ENCODE data around the gene SLC16A7.
"Not testable (repeated sequence)": the region's sequence is repeated elsewhere in the genome, so short reads cannot be mapped to it uniquely, and the experiment has no call there.

SLC16A7 gene

DNA sequence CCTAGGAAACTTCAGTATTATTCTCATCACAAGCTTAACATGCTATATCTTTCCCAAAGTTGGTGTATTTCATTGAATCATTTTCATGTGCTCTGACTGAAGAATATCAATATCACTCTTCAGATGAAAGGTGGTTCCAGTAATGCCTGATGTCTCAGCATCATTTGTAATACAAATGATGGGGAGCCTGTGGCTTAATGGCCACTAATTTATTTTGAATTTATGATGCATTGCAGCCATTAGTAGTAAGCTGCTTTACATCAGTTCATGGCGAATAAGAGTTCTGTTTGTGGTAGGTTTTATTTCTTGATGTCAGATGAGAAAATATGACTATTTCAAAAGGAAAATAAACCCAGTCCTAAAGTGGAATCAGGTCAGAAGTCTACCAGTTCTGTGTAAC, 139.4 kb downstream of the SLC16A7 start:
- Histone ChIP-seq H3K9ac (ENCODE audit: low read length in 2 of 2) (no peak overlapping the region), H3K27me3 (ENCODE audit: control insufficient read depth in 1 of 2, insufficient read depth in 2 of 2, low read length in 2 of 2) (no peaks in the 10 kb centered on the region), H3K4me3 (ENCODE audit: low read length in 2 of 2) (no peak overlapping the region), H3K27ac (ENCODE audit: low read length) (no peak overlapping the region), H3K36me3 (ENCODE audit: control insufficient read depth in 2 of 2, insufficient read depth in 2 of 2, low read length in 2 of 2) (no peaks in the 10 kb centered on the region), H3K4me1 (ENCODE audit: control insufficient read depth, insufficient read depth, low read length) (no peaks in the 10 kb centered on the region), H3K9me3 (ENCODE audit: control insufficient read depth in 2 of 2, low read length in 2 of 2) (no peaks in the 10 kb centered on the region)

DNA sequence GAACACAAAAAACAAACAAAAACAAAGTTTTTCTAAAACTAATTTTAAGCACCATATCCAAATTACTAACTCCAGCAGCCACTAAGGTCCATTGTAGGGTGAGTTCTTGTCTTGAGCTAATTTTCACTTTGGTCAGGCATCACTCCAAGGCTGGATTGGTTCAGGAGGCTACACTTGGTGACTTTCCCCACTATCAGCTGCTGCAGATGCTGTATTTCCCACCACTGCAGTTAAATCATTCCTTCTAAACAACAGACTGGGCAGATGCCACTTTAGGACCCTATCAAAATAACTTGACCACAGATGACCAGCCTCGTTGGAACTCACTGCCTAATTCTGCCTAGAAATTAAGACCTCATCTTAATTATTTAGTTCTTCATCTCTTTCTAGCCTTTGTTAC, 140.5 kb downstream of the SLC16A7 start:
- Histone ChIP-seq H3K9me3 (ENCODE audit: control insufficient read depth in 2 of 2, low read length in 2 of 2) (no peaks in the 10 kb centered on the region), H3K4me1 (ENCODE audit: control insufficient read depth, insufficient read depth, low read length) (no peaks in the 10 kb centered on the region)

DNA sequence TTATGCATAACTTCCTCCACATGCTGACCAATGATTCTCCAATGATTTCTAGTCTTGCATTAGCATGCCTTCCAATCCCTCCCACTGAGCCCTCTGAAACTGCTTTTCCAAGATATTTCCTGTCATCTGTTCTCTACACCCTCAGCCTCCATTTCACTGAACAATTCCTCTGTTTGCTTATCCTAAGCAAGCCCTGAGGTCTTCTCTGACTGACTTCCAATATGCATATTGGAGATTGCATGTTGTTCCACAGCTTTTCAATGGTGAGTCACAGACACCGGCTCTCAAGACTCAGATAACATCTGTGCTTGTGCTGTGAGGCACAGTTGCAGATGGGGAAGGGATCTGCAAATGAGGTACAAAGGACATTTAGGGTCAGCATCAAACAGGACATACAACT, 141.0 kb downstream of the SLC16A7 start:
- no peaks in the 10 kb centered on the region for H3K36me3 ChIP-seq (ENCODE audit: control insufficient read depth in 2 of 2, insufficient read depth in 2 of 2, low read length in 2 of 2)
- H3K4me3 ChIP-seq (ENCODE audit: low read length in 2 of 2) = no peak overlapping the region
- no peak overlapping the region for H3K27ac ChIP-seq (ENCODE audit: low read length)
- no peak overlapping the region for H3K9ac ChIP-seq (ENCODE audit: low read length in 2 of 2)
- no peaks in the 10 kb centered on the region for H3K4me1 ChIP-seq (ENCODE audit: control insufficient read depth, insufficient read depth, low read length)
- no peaks in the 10 kb centered on the region for H3K27me3 ChIP-seq (ENCODE audit: control insufficient read depth in 1 of 2, insufficient read depth in 2 of 2, low read length in 2 of 2)
- no peaks in the 10 kb centered on the region for H3K9me3 ChIP-seq (ENCODE audit: control insufficient read depth in 2 of 2, low read length in 2 of 2)

More for the DNA sequence above, 140.5 kb downstream of the SLC16A7 start:
- no peaks in the 10 kb centered on the region for H3K27me3 ChIP-seq (ENCODE audit: control insufficient read depth in 1 of 2, insufficient read depth in 2 of 2, low read length in 2 of 2)
- no peak overlapping the region for H3K4me3 ChIP-seq (ENCODE audit: low read length in 2 of 2)
- H3K27ac ChIP-seq (ENCODE audit: low read length) = no peak overlapping the region
- H3K36me3 ChIP-seq (ENCODE audit: control insufficient read depth in 2 of 2, insufficient read depth in 2 of 2, low read length in 2 of 2) = no peaks in the 10 kb centered on the region
- no peak overlapping the region for H3K9ac ChIP-seq (ENCODE audit: low read length in 2 of 2)

DNA sequence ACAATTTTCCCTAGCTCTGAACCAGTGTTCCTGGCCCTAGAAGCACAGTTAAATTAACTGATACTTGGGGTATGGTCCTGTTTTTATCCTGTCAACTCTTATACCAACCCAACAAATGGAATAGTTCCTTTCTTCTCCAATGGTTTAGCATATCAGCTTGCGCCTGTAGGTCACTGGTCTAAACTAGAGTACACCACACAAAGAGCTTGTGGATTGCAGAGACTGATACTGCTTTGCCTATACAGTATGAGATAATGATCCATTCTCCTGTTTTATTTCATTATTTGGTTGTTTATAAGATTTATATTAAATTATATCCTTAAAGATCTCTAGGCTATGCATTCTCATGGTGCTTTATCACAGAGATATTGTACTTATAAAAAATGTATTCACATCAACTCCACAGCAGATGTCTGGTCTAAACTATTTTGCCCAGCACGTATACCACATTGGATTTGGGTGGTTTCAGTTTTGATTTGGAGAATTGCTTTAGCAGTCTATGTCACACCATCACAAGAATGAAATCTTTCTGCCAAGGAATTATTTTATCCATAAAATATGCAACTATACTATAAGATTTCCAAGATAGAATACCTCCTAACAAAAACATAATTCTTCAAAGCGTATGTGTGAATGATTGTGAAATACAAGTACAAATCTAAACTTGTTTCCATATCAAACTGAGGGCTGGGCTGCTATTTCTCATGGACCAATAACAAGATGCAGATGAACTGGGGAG, 142.1 kb downstream of the SLC16A7 start:
- H3K27me3 ChIP-seq (ENCODE audit: control insufficient read depth in 1 of 2, insufficient read depth in 2 of 2, low read length in 2 of 2) = no peaks in the 10 kb centered on the region
- no peak overlapping the region for H3K9ac ChIP-seq (ENCODE audit: low read length in 2 of 2)
- no peak overlapping the region for H3K27ac ChIP-seq (ENCODE audit: low read length)
- H3K4me3 ChIP-seq (ENCODE audit: low read length in 2 of 2) = no peak overlapping the region
- H3K36me3 ChIP-seq (ENCODE audit: control insufficient read depth in 2 of 2, insufficient read depth in 2 of 2, low read length in 2 of 2) = no peaks in the 10 kb centered on the region
- no peaks in the 10 kb centered on the region for H3K9me3 ChIP-seq (ENCODE audit: control insufficient read depth in 2 of 2, low read length in 2 of 2)
- H3K4me1 ChIP-seq (ENCODE audit: control insufficient read depth, insufficient read depth, low read length) = no peaks in the 10 kb centered on the region

DNA sequence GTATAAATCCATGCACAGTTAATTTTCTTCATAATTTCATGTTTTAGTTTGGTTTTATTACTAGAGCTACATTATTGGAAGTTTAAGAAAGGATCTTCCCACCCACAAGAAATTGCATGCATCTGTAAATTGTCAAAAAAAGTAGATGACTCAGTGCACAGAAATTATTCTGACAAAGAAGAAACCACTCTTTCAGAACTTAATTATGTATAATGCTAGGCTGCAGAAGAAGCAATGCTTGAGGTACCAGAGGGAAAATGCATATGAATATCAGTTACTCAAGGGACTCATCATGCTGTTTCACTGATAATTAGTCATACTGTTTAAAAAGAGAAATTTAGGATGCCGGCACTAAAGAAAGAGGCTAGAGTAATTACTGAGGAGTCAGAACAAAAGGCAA, 147.0 kb downstream of the SLC16A7 start:
- Histone ChIP-seq H3K27me3 (ENCODE audit: control insufficient read depth in 1 of 2, insufficient read depth in 2 of 2, low read length in 2 of 2) (no peaks in the 10 kb centered on the region), H3K27ac (ENCODE audit: low read length) (no peak overlapping the region)

DNA sequence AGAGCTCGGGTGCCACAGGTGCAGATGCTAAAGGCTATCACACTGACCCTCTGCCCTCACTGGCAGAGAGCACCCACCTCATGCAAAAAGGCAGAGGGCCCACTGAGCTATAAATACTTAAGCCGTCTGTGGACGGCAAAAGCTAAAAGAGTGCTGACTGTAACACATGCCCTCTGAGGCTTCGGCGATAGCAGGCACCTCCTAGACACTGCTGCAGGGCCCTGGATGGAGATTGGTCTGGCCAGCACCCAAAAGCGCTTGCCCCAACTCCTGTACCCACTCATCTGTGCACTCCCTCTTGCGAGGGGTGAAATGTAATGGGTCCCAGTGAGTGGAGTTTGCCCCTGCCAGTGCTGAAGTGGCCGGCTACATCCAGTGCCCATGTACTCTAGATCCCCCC, 148.7 kb downstream of the SLC16A7 start:
- Histone ChIP-seq H3K27ac (ENCODE audit: low read length) (no peak overlapping the region), H3K27me3 (ENCODE audit: control insufficient read depth in 1 of 2, insufficient read depth in 2 of 2, low read length in 2 of 2) (no peaks in the 10 kb centered on the region), H3K36me3 (ENCODE audit: control insufficient read depth in 2 of 2, insufficient read depth in 2 of 2, low read length in 2 of 2) (peaks cover 0 to 2% of the 10 kb centered on the region in 2 donors), H3K9ac (ENCODE audit: low read length in 2 of 2) (no peak overlapping the region), H3K4me3 (ENCODE audit: low read length in 2 of 2) (no peak overlapping the region), H3K4me1 (ENCODE audit: control insufficient read depth, insufficient read depth, low read length) (no peaks in the 10 kb centered on the region), H3K9me3 (ENCODE audit: control insufficient read depth in 2 of 2, low read length in 2 of 2) (no peaks in the 10 kb centered on the region)

More for the DNA sequence above, 147.0 kb downstream of the SLC16A7 start:
- Histone ChIP-seq H3K4me3 (ENCODE audit: low read length in 2 of 2) (no peak overlapping the region), H3K36me3 (ENCODE audit: control insufficient read depth in 2 of 2, insufficient read depth in 2 of 2, low read length in 2 of 2) (peaks cover 0 to 2% of the 10 kb centered on the region in 2 donors), H3K9ac (ENCODE audit: low read length in 2 of 2) (no peak overlapping the region), H3K4me1 (ENCODE audit: control insufficient read depth, insufficient read depth, low read length) (no peaks in the 10 kb centered on the region), H3K9me3 (ENCODE audit: control insufficient read depth in 2 of 2, low read length in 2 of 2) (no peaks in the 10 kb centered on the region)

DNA sequence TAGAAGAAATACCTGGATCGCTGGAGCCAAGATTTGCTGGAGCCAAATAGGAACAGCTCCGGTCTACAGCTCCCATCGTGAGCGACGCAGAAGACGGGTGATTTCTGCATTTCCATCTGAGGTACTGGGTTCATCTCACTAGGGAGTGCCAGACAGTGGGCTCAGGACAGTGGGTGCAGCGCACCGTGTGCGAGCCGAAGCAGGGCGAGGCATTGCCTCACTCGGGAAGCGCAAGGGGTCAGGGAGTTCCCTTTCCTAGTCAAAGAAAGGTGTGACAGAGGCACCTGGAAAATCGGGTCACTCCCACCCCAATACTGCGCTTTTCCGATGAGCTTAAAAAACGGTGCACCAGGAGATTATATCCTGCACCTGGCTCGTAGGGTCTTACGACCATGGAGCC, 155.3 kb downstream of the SLC16A7 start:
- not testable (repeated sequence) for H3K4me1 ChIP-seq (ENCODE audit: control insufficient read depth, insufficient read depth, low read length); H3K27me3 ChIP-seq (ENCODE audit: control insufficient read depth in 1 of 2, insufficient read depth in 2 of 2, low read length in 2 of 2); H3K4me3 ChIP-seq (ENCODE audit: low read length in 2 of 2); H3K27ac ChIP-seq (ENCODE audit: low read length); H3K36me3 ChIP-seq (ENCODE audit: control insufficient read depth in 2 of 2, insufficient read depth in 2 of 2, low read length in 2 of 2); H3K9ac ChIP-seq (ENCODE audit: low read length in 2 of 2); H3K9me3 ChIP-seq (ENCODE audit: control insufficient read depth in 2 of 2, low read length in 2 of 2)

DNA sequence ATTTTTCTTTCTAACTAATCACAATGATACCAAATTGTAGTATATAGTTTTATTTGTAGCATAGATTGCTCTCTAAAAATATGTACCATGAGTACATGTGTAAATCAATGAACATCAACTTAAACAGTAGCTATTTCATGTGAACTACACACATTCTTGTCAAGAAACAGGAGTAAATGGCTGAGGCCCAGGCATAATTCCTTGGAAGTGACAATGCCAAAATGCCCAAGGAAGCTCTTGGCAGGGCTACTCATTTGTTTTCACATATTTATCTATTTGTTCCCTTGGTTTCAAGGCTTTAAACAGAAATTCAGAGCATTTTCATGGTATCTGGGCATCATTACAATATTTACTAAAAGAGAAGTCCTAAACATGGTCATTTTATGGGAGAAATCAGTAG, 165.7 kb downstream of the SLC16A7 start:
- no peaks in the 10 kb centered on the region for H3K9me3 ChIP-seq (ENCODE audit: control insufficient read depth in 2 of 2, low read length in 2 of 2)
- no peak overlapping the region for H3K9ac ChIP-seq (ENCODE audit: low read length in 2 of 2)
- H3K27me3 ChIP-seq (ENCODE audit: control insufficient read depth in 1 of 2, insufficient read depth in 2 of 2, low read length in 2 of 2) = no peaks in the 10 kb centered on the region
- no peak overlapping the region for H3K27ac ChIP-seq (ENCODE audit: low read length)
- no peaks in the 10 kb centered on the region for H3K4me1 ChIP-seq (ENCODE audit: control insufficient read depth, insufficient read depth, low read length)
- H3K4me3 ChIP-seq (ENCODE audit: low read length in 2 of 2) = no peak overlapping the region
- no peaks in the 10 kb centered on the region for H3K36me3 ChIP-seq (ENCODE audit: control insufficient read depth in 2 of 2, insufficient read depth in 2 of 2, low read length in 2 of 2)

DNA sequence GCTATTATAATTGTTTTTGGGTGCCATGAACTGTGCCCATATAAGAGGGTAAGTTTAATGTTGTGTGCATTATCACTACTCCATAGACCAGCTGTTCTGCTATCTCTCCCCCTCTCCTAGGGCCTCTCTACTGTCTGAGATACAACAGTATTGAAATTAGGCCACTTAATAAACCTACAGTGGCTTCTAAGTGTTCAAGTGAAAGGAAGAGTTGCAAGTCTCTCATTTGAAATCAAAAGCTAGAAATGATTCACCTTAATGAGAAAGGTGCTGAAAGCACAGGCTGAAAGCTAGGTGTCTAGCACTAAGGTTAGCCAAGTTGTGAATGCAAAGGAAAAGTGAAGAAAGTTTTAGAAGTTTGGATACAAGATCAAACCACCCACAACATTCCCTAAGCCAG, 168.0 kb downstream of the SLC16A7 start:
- H3K4me1 ChIP-seq (ENCODE audit: control insufficient read depth, insufficient read depth, low read length) = no peaks in the 10 kb centered on the region
- H3K4me3 ChIP-seq (ENCODE audit: low read length in 2 of 2) = no peak overlapping the region
- no peak overlapping the region for H3K27ac ChIP-seq (ENCODE audit: low read length)
- H3K9me3 ChIP-seq (ENCODE audit: control insufficient read depth in 2 of 2, low read length in 2 of 2) = no peaks in the 10 kb centered on the region
- no peak overlapping the region for H3K9ac ChIP-seq (ENCODE audit: low read length in 2 of 2)
- no peaks in the 10 kb centered on the region for H3K27me3 ChIP-seq (ENCODE audit: control insufficient read depth in 1 of 2, insufficient read depth in 2 of 2, low read length in 2 of 2)
- H3K36me3 ChIP-seq (ENCODE audit: control insufficient read depth in 2 of 2, insufficient read depth in 2 of 2, low read length in 2 of 2) = no peaks in the 10 kb centered on the region

DNA sequence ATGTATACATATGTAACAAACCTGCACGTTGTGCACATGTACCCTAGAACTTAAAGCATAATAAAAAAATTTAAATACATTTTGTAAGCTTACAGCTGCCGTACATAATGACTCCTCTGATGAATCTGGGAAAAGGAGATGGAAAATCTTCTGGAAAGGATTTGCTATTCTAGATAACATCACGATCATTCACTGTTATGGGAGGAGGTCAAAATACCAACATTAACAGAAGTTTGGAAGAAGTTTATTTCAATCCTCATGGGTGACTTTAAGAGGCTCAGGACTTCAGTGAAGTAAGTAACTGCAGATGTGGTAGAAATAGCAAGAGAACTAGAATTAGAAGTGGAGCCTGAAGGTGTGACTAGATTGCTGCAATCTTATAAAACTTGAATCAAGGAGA, 172.2 kb downstream of the SLC16A7 start:
- Histone ChIP-seq H3K36me3 (ENCODE audit: control insufficient read depth in 2 of 2, insufficient read depth in 2 of 2, low read length in 2 of 2) (no peaks in the 10 kb centered on the region), H3K27ac (ENCODE audit: low read length) (no peak overlapping the region), H3K4me3 (ENCODE audit: low read length in 2 of 2) (no peak overlapping the region), H3K9ac (ENCODE audit: low read length in 2 of 2) (no peak overlapping the region), H3K9me3 (ENCODE audit: control insufficient read depth in 2 of 2, low read length in 2 of 2) (no peaks in the 10 kb centered on the region), H3K27me3 (ENCODE audit: control insufficient read depth in 1 of 2, insufficient read depth in 2 of 2, low read length in 2 of 2) (no peaks in the 10 kb centered on the region), H3K4me1 (ENCODE audit: control insufficient read depth, insufficient read depth, low read length) (no peaks in the 10 kb centered on the region)

DNA sequence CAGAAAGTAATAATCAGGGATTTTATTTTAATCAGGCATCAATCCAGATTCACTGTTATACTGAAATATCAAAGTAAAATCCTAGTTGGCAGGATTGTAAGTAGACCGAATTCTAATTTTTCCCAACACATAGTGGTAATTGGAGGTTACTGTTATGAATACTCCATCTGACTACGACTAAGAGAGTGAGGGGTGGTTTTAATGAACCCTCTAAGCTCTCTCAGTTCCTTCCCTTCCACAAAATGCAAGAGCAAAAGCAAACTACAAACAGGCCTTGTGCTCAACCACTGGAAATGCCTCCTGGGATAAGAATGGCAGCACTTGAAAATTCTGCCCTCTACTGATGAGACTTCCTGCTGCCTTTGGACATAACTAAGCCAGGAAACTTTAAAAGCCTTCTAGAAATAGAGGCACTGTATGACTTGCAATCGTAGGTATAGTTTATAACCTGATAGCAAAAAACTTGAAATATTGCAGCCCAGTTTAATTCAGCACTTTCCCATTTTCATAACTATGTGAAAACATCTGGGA, 184.8 kb downstream of the SLC16A7 start:
- Histone ChIP-seq H3K27me3 (ENCODE audit: control insufficient read depth in 1 of 2, insufficient read depth in 2 of 2, low read length in 2 of 2) (no peaks in the 10 kb centered on the region), H3K9ac (ENCODE audit: low read length in 2 of 2) (no peak overlapping the region)

More for the DNA sequence above, 184.8 kb downstream of the SLC16A7 start:
- Histone ChIP-seq H3K27ac (ENCODE audit: low read length) (no peak overlapping the region), H3K4me3 (ENCODE audit: low read length in 2 of 2) (no peak overlapping the region), H3K36me3 (ENCODE audit: control insufficient read depth in 2 of 2, insufficient read depth in 2 of 2, low read length in 2 of 2) (no peaks in the 10 kb centered on the region), H3K9me3 (ENCODE audit: control insufficient read depth in 2 of 2, low read length in 2 of 2) (no peaks in the 10 kb centered on the region), H3K4me1 (ENCODE audit: control insufficient read depth, insufficient read depth, low read length) (no peaks in the 10 kb centered on the region)
